Ovary (tissue), 3 donors: ENCODE measurements around the gene PGAP3.

ENCODE experiments used
- POLR2A ChIP-seq: fragments of 450-650 bp; IDR thresholded peaks from one replicate; pipeline ENCODE4 v1.6.1; 2017; ENCODE audit warnings: antibody characterized with exemption, mild to moderate bottlenecking, moderate library complexity
- TF ChIP-seq, protein P1 (sequence below), 3 donors: fragments of 450-650 bp in 2 of 3; fragments of 200-600 bp in 1 of 3; IDR thresholded peaks; one replicate each; pipeline versions ENCODE4 v1.5.1 to v1.8.0; 2016 to 2022; ENCODE audit warnings: antibody characterized with exemption in 3 of 3, mild to moderate bottlenecking in 1 of 3
- donor health status: DM: no; HTN: no; CAD: no.

DNA sequence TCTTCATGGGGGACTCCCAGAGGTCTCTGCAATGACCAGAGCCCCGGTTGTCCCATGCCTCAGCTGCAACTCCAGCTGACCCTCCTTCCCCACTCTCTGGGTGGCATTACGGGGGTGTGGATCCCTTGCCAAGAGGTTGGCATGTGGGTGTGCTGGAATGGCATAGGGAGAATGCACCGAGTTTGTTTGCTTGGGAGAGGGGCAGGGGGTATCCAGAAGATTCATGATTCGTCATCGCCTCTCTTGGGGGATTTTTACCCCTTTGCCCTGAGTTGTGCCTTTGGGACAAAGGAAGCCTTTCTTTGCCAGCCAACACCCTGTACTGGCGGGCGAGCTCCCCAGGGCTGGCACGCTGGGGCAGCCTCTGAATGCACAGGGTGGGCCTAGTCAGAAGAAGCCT is 18.5 kb upstream of the PGAP3 start:
- TF ChIP-seq POLR2A: no peak
- TF ChIP-seq, protein P1, sequence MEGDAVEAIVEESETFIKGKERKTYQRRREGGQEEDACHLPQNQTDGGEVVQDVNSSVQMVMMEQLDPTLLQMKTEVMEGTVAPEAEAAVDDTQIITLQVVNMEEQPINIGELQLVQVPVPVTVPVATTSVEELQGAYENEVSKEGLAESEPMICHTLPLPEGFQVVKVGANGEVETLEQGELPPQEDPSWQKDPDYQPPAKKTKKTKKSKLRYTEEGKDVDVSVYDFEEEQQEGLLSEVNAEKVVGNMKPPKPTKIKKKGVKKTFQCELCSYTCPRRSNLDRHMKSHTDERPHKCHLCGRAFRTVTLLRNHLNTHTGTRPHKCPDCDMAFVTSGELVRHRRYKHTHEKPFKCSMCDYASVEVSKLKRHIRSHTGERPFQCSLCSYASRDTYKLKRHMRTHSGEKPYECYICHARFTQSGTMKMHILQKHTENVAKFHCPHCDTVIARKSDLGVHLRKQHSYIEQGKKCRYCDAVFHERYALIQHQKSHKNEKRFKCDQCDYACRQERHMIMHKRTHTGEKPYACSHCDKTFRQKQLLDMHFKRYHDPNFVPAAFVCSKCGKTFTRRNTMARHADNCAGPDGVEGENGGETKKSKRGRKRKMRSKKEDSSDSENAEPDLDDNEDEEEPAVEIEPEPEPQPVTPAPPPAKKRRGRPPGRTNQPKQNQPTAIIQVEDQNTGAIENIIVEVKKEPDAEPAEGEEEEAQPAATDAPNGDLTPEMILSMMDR (IDR thresholded peaks at IDR 0.05): no peak
